ENCODE data around the gene PRKCD. TPM values are rescaled to one million over a fixed set of nuclear protein-coding genes. Genes with fewer than 3 reads are reported as not detected.

The PRKCD gene
- polyA plus RNA-seq, 4 donors: 9.2 to 25.8 (median 20.1) TPM

- DNase-seq (ENCODE audit: low read depth in 4 of 4, low spot score in 3 of 4): no peak
Observed at GRCh38 chr3:53154881-53155285, 6.1 kb upstream of the PRKCD start.

- no peak for DNase-seq (ENCODE audit: low read depth in 4 of 4, low spot score in 3 of 4)
Observed at GRCh38 chr3:53155760-53156159, 5.2 kb upstream of the PRKCD start.

- no peak for DNase-seq (ENCODE audit: low read depth in 4 of 4, low spot score in 3 of 4)
Observed at GRCh38 chr3:53156368-53156834, 4.6 kb upstream of the PRKCD start.

GRCh38 chr3:53157974-53158580 lies 2.9 kb upstream of the PRKCD start:
- no peak for DNase-seq (ENCODE audit: low read depth in 4 of 4, low spot score in 3 of 4)

GRCh38 chr3:53158765-53159155 lies 2.2 kb upstream of the PRKCD start:
- DNase-seq (ENCODE audit: low read depth in 4 of 4, low spot score in 3 of 4): no peak

- no peak for DNase-seq (ENCODE audit: low read depth in 4 of 4, low spot score in 3 of 4)
Observed at GRCh38 chr3:53159156-53160060, 1.6 kb upstream of the PRKCD start.

GRCh38 chr3:53160061-53160659 lies 849 bp upstream of the PRKCD start:
- DNase-seq (ENCODE audit: low read depth in 4 of 4, low spot score in 3 of 4): no peak

GRCh38 chr3:53161450-53161819 lies 426 bp downstream of the PRKCD start:
- no peak for DNase-seq (ENCODE audit: low read depth in 4 of 4, low spot score in 3 of 4)

GRCh38 chr3:53161820-53162671 lies 1.0 kb downstream of the PRKCD start:
- DNase-seq (ENCODE audit: low read depth in 4 of 4, low spot score in 3 of 4): no peak

GRCh38 chr3:53162672-53163443 lies 1.8 kb downstream of the PRKCD start:
- no peak for DNase-seq (ENCODE audit: low read depth in 4 of 4, low spot score in 3 of 4)

- DNase-seq (ENCODE audit: low read depth in 4 of 4, low spot score in 3 of 4): no peak
Observed at GRCh38 chr3:53163444-53164387, 2.7 kb downstream of the PRKCD start.

GRCh38 chr3:53164911-53165310 lies 3.9 kb downstream of the PRKCD start:
- DNase-seq (ENCODE audit: low read depth in 4 of 4, low spot score in 3 of 4): no peak

GRCh38 chr3:53166206-53166605 lies 5.2 kb downstream of the PRKCD start:
- DNase-seq (ENCODE audit: low read depth in 4 of 4, low spot score in 3 of 4): no peak

- DNase-seq (ENCODE audit: low read depth in 4 of 4, low spot score in 3 of 4): no peak
Observed at GRCh38 chr3:53166781-53167291, 5.8 kb downstream of the PRKCD start.

GRCh38 chr3:53167418-53168174 lies 6.6 kb downstream of the PRKCD start:
- no peak for DNase-seq (ENCODE audit: low read depth in 4 of 4, low spot score in 3 of 4)

GRCh38 chr3:53168175-53168923 lies 7.3 kb downstream of the PRKCD start:
- no peak for DNase-seq (ENCODE audit: low read depth in 4 of 4, low spot score in 3 of 4)
